ENCODE results near the gene ADIPOR2.

ADIPOR2 gene

DNA sequence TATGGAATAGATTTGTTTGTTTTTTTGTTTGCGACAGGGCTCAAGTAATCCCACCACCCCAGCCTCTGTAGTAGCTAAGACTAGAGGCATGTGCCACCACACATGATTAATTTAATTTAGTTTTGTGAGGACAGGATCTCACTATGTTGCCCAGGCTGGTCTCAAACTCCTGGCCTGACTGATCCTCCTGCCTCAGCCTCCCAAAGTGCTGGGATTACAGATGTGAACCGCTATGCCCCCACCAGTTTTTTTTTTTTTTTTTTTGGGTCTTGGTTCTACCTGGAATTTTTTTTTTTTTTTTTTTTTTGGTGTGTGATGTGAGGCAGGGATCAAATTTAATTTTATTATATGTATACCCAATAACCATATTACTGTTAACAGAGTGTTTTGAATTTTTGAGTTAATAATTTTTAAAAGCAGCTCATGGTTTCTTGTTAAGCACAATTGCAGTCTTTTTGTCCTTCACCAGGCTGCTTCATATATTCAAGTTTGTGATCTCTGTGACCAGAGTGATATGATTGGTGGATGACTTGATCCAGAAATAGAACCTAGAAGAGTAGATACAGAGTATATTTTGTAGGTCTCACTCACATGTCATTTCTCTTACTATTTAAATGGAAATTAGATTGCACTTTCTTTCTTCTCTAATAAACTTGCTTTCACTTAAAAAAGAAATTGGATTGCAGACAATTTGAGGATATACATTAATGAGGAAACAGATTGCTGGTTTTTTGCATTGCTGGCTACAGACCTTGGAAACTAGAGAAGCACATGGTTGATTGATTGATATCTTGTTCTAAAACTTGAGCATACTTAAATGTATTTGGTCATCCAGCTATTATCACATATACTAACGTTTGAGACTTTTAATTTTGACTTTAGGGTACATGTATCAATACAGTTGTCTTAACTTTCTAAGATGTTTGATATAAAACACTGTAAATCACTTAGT, 13.2 kb downstream of the ADIPOR2 start:
- no peak overlapping the region for H3K27ac ChIP-seq (ENCODE audit: low read length, poor library complexity, severe bottlenecking)
- H3K27me3 ChIP-seq (ENCODE audit: control insufficient read depth in 1 of 2, insufficient read depth in 1 of 2, low read length in 2 of 2), result no peaks in the 10 kb centered on the region
- no peak overlapping the region for H3K14ac ChIP-seq (ENCODE audit: low read length in 2 of 2)
- no peak overlapping the region for H4K91ac ChIP-seq (ENCODE audit: low read length)
- H3K4me1 ChIP-seq (ENCODE audit: control insufficient read depth, insufficient read depth, low read depth, low read length), result no peaks in the 10 kb centered on the region
- no peak overlapping the region for H3K4me3 ChIP-seq (ENCODE audit: insufficient read depth in 1 of 2, low read depth in 1 of 2, low read length in 2 of 2)
- no peak overlapping the region for H3K4ac ChIP-seq (ENCODE audit: low read depth in 1 of 2, low read length in 2 of 2)
- H3K18ac ChIP-seq (ENCODE audit: low read depth in 1 of 2, low read length in 2 of 2), result no peak overlapping the region
- WGBS, result 100% methylated on average over 2 of the region's 3 CpGs
- H4K8ac ChIP-seq (ENCODE audit: low read length), result no peak overlapping the region
- no peak overlapping the region for H2BK12ac ChIP-seq (ENCODE audit: low read length in 2 of 2)
- H2AFZ ChIP-seq (ENCODE audit: low read depth, low read length), result no peak overlapping the region
- DNase-seq, result no peak
- H3K23ac ChIP-seq (ENCODE audit: low read length in 2 of 2), result no peak overlapping the region
- no peaks in the 10 kb centered on the region for H3K9me3 ChIP-seq (ENCODE audit: control insufficient read depth, low read length)
- H3K79me1 ChIP-seq (replicated peaks; ENCODE audit: low read length, poor library complexity, severe bottlenecking), result peaks cover 6% of the 10 kb centered on the region
- no peak overlapping the region for H2BK120ac ChIP-seq (ENCODE audit: low read depth, low read length)
- no peak overlapping the region for H2BK15ac ChIP-seq (ENCODE audit: low read depth, poor library complexity, severe bottlenecking)
- H3K4me2 ChIP-seq (ENCODE audit: low read length, poor library complexity, severe bottlenecking), result no peak overlapping the region
- H3K36me3 ChIP-seq (ENCODE audit: control insufficient read depth in 1 of 2, insufficient read depth in 2 of 2, low read depth in 1 of 2, low read length in 2 of 2), result peaks cover 0 to 2% of the 10 kb centered on the region in 2 experiments
- H2BK5ac ChIP-seq (ENCODE audit: low read depth, low read length, poor library complexity, severe bottlenecking), result no peak overlapping the region
- no peak overlapping the region for H3K9ac ChIP-seq (ENCODE audit: low read length)
- no peak overlapping the region for H2AK5ac ChIP-seq (ENCODE audit: low read length, severe bottlenecking)

DNA sequence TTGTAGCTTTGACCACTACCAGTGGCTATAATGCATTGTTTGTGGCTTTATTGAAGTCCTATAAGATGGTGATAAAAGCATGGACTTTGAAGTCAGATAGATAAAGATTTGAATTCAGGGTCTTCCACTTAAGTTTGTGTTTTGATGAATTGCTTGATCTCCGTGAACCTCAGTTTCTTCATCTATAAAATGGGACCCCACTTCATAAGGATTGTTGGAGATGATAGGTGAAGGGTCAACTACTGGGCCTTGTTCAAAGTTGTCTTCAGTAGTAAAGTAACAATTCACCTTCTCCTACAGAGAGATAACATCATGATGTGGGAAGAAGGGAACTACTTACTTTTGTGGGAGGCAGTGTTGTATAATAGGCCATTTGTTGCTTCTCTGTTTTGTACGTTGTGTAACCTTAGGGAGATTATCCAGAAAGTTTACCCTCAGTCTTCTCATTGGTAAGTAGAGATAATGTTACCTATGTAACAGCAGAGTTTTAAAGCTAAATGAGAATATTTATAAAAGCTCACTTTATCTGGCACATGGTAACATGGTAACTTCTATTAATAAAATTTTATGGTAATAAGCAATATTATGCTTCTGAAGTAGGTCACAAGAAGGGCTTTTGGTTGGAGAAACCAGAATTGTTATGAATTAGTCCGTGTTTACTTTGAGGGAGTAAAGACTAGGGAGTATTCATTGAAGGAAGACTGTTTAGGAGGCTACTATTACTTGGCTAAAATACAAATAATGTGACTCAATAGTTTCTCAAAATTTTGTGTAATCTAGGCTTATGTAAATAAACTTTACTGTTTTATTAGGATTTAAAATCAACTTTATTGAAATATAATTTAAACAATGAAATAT, 15.1 kb downstream of the ADIPOR2 start:
- H3K9me3 ChIP-seq (ENCODE audit: control insufficient read depth, low read length), result no peaks in the 10 kb centered on the region

GRCh38 chr12:1706632-1706980, 15.7 kb downstream of the ADIPOR2 start:
- no peak overlapping the region for H3K18ac ChIP-seq (ENCODE audit: low read depth in 1 of 2, low read length in 2 of 2)

More for the DNA sequence above, 15.1 kb downstream of the ADIPOR2 start:
- Histone ChIP-seq H2BK5ac (ENCODE audit: low read depth, low read length, poor library complexity, severe bottlenecking) (no peak overlapping the region), H3K9ac (ENCODE audit: low read length) (no peak overlapping the region), H3K18ac (ENCODE audit: low read depth in 1 of 2, low read length in 2 of 2) (no peak overlapping the region), H3K27ac (ENCODE audit: low read length, poor library complexity, severe bottlenecking) (no peak overlapping the region), H2BK12ac (ENCODE audit: low read length in 2 of 2) (no peak overlapping the region), H3K4me3 (ENCODE audit: insufficient read depth in 1 of 2, low read depth in 1 of 2, low read length in 2 of 2) (no peak overlapping the region), H4K8ac (ENCODE audit: low read length) (no peak overlapping the region), H2AK5ac (ENCODE audit: low read length, severe bottlenecking) (no peak overlapping the region), H3K27me3 (ENCODE audit: control insufficient read depth in 1 of 2, insufficient read depth in 1 of 2, low read length in 2 of 2) (no peaks in the 10 kb centered on the region), H2BK15ac (ENCODE audit: low read depth, poor library complexity, severe bottlenecking) (no peak overlapping the region), H2AFZ (ENCODE audit: low read depth, low read length) (no peak overlapping the region), H2BK120ac (ENCODE audit: low read depth, low read length) (no peak overlapping the region), H3K4ac (ENCODE audit: low read depth in 1 of 2, low read length in 2 of 2) (no peak overlapping the region), H3K23ac (ENCODE audit: low read length in 2 of 2) (no peak overlapping the region), H3K79me1 (replicated peaks; ENCODE audit: low read length, poor library complexity, severe bottlenecking) (peaks cover 8% of the 10 kb centered on the region), H3K36me3 (ENCODE audit: control insufficient read depth in 1 of 2, insufficient read depth in 2 of 2, low read depth in 1 of 2, low read length in 2 of 2) (peaks cover 0 to 2% of the 10 kb centered on the region in 2 experiments), H4K91ac (ENCODE audit: low read length) (no peak overlapping the region), H3K14ac (ENCODE audit: low read length in 2 of 2) (no peak overlapping the region), H3K4me1 (ENCODE audit: control insufficient read depth, insufficient read depth, low read depth, low read length) (no peaks in the 10 kb centered on the region), H3K4me2 (ENCODE audit: low read length, poor library complexity, severe bottlenecking) (no peak overlapping the region)
- 100% methylated on average over 1 of the region's 3 CpGs for WGBS
- no peak for DNase-seq

DNA sequence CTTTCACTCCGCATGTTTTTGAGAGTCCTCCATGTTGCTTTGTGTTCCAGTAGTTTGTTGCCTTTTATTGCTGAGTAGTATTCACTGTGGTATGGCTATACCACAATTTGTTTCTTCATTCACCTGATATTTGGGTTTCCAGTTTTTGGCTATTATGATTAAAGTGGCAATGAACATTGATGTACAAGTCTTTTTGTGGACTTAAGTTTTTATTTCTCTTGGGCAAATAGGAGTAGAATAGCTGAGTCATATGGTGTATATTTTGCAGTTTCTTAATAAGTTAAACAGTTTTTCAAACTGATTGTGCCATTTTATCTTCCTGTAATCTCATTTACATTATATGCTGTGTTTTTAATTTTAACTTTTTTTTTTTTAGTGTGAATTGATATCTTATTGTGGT, 16.2 kb downstream of the ADIPOR2 start:
- Histone ChIP-seq H2BK120ac (ENCODE audit: low read depth, low read length) (no peak overlapping the region), H4K91ac (ENCODE audit: low read length) (no peak overlapping the region), H3K4me1 (ENCODE audit: control insufficient read depth, insufficient read depth, low read depth, low read length) (no peaks in the 10 kb centered on the region), H3K4me2 (ENCODE audit: low read length, poor library complexity, severe bottlenecking) (no peak overlapping the region), H3K4ac (ENCODE audit: low read depth in 1 of 2, low read length in 2 of 2) (no peak overlapping the region), H3K36me3 (ENCODE audit: control insufficient read depth in 1 of 2, insufficient read depth in 2 of 2, low read depth in 1 of 2, low read length in 2 of 2) (peaks cover 0 to 2% of the 10 kb centered on the region in 2 experiments), H2AK5ac (ENCODE audit: low read length, severe bottlenecking) (no peak overlapping the region), H3K27ac (ENCODE audit: low read length, poor library complexity, severe bottlenecking) (no peak overlapping the region), H3K23ac (ENCODE audit: low read length in 2 of 2) (no peak overlapping the region), H3K4me3 (ENCODE audit: insufficient read depth in 1 of 2, low read depth in 1 of 2, low read length in 2 of 2) (no peak overlapping the region), H3K9me3 (ENCODE audit: control insufficient read depth, low read length) (no peaks in the 10 kb centered on the region), H4K8ac (ENCODE audit: low read length) (no peak overlapping the region), H2AFZ (ENCODE audit: low read depth, low read length) (no peak overlapping the region), H3K18ac (ENCODE audit: low read depth in 1 of 2, low read length in 2 of 2) (no peak overlapping the region), H3K14ac (ENCODE audit: low read length in 2 of 2) (no peak overlapping the region), H2BK12ac (ENCODE audit: low read length in 2 of 2) (no peak overlapping the region), H2BK15ac (ENCODE audit: low read depth, poor library complexity, severe bottlenecking) (no peak overlapping the region), H3K79me1 (replicated peaks; ENCODE audit: low read length, poor library complexity, severe bottlenecking) (peaks cover 9% of the 10 kb centered on the region), H3K9ac (ENCODE audit: low read length) (no peak overlapping the region), H2BK5ac (ENCODE audit: low read depth, low read length, poor library complexity, severe bottlenecking) (no peak overlapping the region), H3K27me3 (ENCODE audit: control insufficient read depth in 1 of 2, insufficient read depth in 1 of 2, low read length in 2 of 2) (no peaks in the 10 kb centered on the region)
- DNase-seq, result no peak
- WGBS, result 100% methylated on average over 1 of the region's 1 CpG

More at GRCh38 chr12:1706632-1706980, 15.7 kb downstream of the ADIPOR2 start:
- Histone ChIP-seq H3K4me1 (ENCODE audit: control insufficient read depth, insufficient read depth, low read depth, low read length) (no peaks in the 10 kb centered on the region), H3K27ac (ENCODE audit: low read length, poor library complexity, severe bottlenecking) (no peak overlapping the region), H3K9ac (ENCODE audit: low read length) (no peak overlapping the region), H3K4me3 (ENCODE audit: insufficient read depth in 1 of 2, low read depth in 1 of 2, low read length in 2 of 2) (no peak overlapping the region), H3K9me3 (ENCODE audit: control insufficient read depth, low read length) (no peaks in the 10 kb centered on the region), H3K23ac (ENCODE audit: low read length in 2 of 2) (no peak overlapping the region), H2BK15ac (ENCODE audit: low read depth, poor library complexity, severe bottlenecking) (no peak overlapping the region), H4K8ac (ENCODE audit: low read length) (no peak overlapping the region), H2BK120ac (ENCODE audit: low read depth, low read length) (no peak overlapping the region), H3K79me1 (replicated peaks; ENCODE audit: low read length, poor library complexity, severe bottlenecking) (peaks cover 8% of the 10 kb centered on the region), H2BK5ac (ENCODE audit: low read depth, low read length, poor library complexity, severe bottlenecking) (no peak overlapping the region), H4K91ac (ENCODE audit: low read length) (no peak overlapping the region), H3K4me2 (ENCODE audit: low read length, poor library complexity, severe bottlenecking) (no peak overlapping the region), H2AFZ (ENCODE audit: low read depth, low read length) (no peak overlapping the region), H3K36me3 (ENCODE audit: control insufficient read depth in 1 of 2, insufficient read depth in 2 of 2, low read depth in 1 of 2, low read length in 2 of 2) (peaks cover 0 to 2% of the 10 kb centered on the region in 2 experiments), H3K14ac (ENCODE audit: low read length in 2 of 2) (no peak overlapping the region), H3K4ac (ENCODE audit: low read depth in 1 of 2, low read length in 2 of 2) (no peak overlapping the region), H2AK5ac (ENCODE audit: low read length, severe bottlenecking) (no peak overlapping the region), H3K27me3 (ENCODE audit: control insufficient read depth in 1 of 2, insufficient read depth in 1 of 2, low read length in 2 of 2) (no peaks in the 10 kb centered on the region), H2BK12ac (ENCODE audit: low read length in 2 of 2) (no peak overlapping the region)
- no CpG with 5 or more reads among the region's 1 CpG for WGBS
- no peak for DNase-seq

Measured in mesenchymal stem cell (in vitro differentiated cells and primary cell).